ENCODE measurements around the gene CAPN15. TPM values are rescaled to one million over a fixed set of nuclear protein-coding genes. Genes with fewer than 3 reads are reported as not detected.

Gene CAPN15
- total and polyA plus RNA-seq, 9 of the 15 experiments (the other 6 are each of a cell fraction or from before 2014, with no cell fraction given): 0.62 to 111 (median 14.2) TPM

DNA sequence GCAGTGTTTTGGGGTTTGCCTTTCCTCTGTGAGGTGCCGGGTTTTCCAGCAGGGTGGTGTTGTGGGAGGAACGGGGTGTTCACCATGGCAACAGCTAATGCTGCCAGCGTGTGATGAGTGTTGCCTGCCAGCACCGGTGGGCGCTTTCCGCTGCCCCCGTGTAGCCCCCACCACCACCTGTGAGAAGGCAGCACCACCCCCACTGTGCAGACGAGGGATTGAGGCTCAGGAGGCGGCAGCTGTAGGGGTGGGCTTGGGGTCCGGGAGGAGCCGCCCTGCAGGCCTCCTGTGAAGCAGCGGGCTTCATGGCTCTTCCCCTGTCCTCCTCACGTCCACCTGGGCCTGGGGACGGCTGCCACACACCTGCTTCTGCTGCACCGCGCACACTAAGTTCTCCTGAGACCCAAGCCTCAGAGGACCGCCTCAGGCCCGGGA lies 67.6 kb downstream of the CAPN15 start:
- Histone ChIP-seq H3K4me1 (replicated peaks in 1 of 2; ENCODE audit: control insufficient read depth in 2 of 2, insufficient read depth in 2 of 2, low read length in 2 of 2) (peaks cover 9 to 49% of the 10 kb centered on the region in 2 experiments; a peak in 4 of 5 replicates), H3K79me2 (ENCODE audit: control insufficient read depth, insufficient read depth, low read length) (peaks cover 72% of the 10 kb centered on the region), H3K27ac (ENCODE audit: extremely low read depth, low read depth, low read length) (no peak overlapping the region), H3K9ac (ENCODE audit: insufficient read depth in 1 of 2, low read depth in 2 of 2, low read length in 2 of 2) (no peak overlapping the region; a peak in 1 of 4 replicates), H3K4me2 (ENCODE audit: insufficient read depth, low read length) (no peak overlapping the region), H3K36me3 (ENCODE audit: control insufficient read depth, insufficient read depth, low read length) (peaks cover 41% of the 10 kb centered on the region; the same call in 2 of the 3 replicates), H3K9me3 (replicated peaks; ENCODE audit: control insufficient read depth, insufficient read depth, low read depth, low read length) (no peaks in the 10 kb centered on the region), H4K20me1 (replicated peaks; ENCODE audit: control insufficient read depth, insufficient read depth, low read length) (peaks cover 16% of the 10 kb centered on the region), H3K9me1 (ENCODE audit: control insufficient read depth, insufficient read depth, low read length) (peaks cover 7% of the 10 kb centered on the region), H3K4me3 (no peak overlapping the region), H3K27me3 (ENCODE audit: control insufficient read depth in 2 of 2, insufficient read depth in 2 of 2, low read length in 2 of 2) (no peaks in the 10 kb centered on the region), H2AFZ (ENCODE audit: low read depth, low read length) (no peak overlapping the region)
- in situ Hi-C loops (cut with MboI): no loop called here
- WGBS (ENCODE audit: insufficient coverage, low coverage, missing lambda C conversion rate): 97% methylated on average over 14 of the region's 18 CpGs
- ATAC-seq (no peak), FAIRE-seq (no peak), DNase-seq (ENCODE audit: extremely low read depth in 1 of 4, low spot score in 3 of 4) (no peak)
- ChIA-PET CTCF (ENCODE audit: low intra/inter-chr PET ratio) (no interaction called here), POLR2A (interaction anchor here (0.6 kb wide), 1 partner anchor 14 kb away, joined by 3 read pairs; no protein-coding TSS in a partner anchor)
- no TSS peak for BruUV-seq (replicated peaks)
- TF ChIP-seq ZNF12 (CRISPR knock-in tag; IDR thresholded peaks at IDR 0.05): no peak
- no peak for TF ChIP-seq JUN (IDR thresholded peaks at IDR 0.05; ENCODE audit: borderline replicate concordance, low read depth, low read length)
- TF ChIP-seq JUN (CRISPR knock-in tag; IDR thresholded peaks at IDR 0.05; ENCODE audit: borderline replicate concordance): no peak
- TF ChIP-seq, protein P1, sequence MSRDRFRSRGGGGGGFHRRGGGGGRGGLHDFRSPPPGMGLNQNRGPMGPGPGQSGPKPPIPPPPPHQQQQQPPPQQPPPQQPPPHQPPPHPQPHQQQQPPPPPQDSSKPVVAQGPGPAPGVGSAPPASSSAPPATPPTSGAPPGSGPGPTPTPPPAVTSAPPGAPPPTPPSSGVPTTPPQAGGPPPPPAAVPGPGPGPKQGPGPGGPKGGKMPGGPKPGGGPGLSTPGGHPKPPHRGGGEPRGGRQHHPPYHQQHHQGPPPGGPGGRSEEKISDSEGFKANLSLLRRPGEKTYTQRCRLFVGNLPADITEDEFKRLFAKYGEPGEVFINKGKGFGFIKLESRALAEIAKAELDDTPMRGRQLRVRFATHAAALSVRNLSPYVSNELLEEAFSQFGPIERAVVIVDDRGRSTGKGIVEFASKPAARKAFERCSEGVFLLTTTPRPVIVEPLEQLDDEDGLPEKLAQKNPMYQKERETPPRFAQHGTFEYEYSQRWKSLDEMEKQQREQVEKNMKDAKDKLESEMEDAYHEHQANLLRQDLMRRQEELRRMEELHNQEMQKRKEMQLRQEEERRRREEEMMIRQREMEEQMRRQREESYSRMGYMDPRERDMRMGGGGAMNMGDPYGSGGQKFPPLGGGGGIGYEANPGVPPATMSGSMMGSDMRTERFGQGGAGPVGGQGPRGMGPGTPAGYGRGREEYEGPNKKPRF (IDR thresholded peaks at IDR 0.05; ENCODE audit: low read depth, low read length): no peak
- no peak for TF ChIP-seq ZNF253 (CRISPR knock-in tag; conservative IDR thresholded peaks at IDR 0.05)
- TF ChIP-seq SMAD4 (CRISPR knock-in tag; conservative IDR thresholded peaks at IDR 0.05): no peak
- TF ChIP-seq U2AF1 (optimal IDR thresholded peaks at IDR 0.05; ENCODE audit: low read depth, low read length): no peak
- intact Hi-C loops (cut with micrococcal nuclease): no loop called here

All from K562 (cell line).